Breast epithelium (tissue), 3 donors: ENCODE results near the gene IL22RA2.

ENCODE experiments used
- CTCF ChIP-seq, 3 donors: fragments of 450-650 bp; IDR thresholded peaks; one replicate each; pipeline ENCODE4 v1.5.1; 2016 to 2017; ENCODE audit warnings: antibody characterized with exemption in 3 of 3, mild to moderate bottlenecking in 3 of 3, moderate library complexity in 3 of 3
- POLR2A ChIP-seq: fragments of 450-650 bp; IDR thresholded peaks from one replicate; pipeline ENCODE4 v1.6.1; 2016; ENCODE audit warnings: antibody characterized with exemption, mild to moderate bottlenecking, moderate library complexity

- TF ChIP-seq CTCF (IDR thresholded peaks at IDR 0.05) (no peak), POLR2A (no peak)
These were observed 77.7 kb downstream of the IL22RA2 start for GRCh38 chr6:137095651-137096238.
